Measurements from ENCODE around the gene SERPINC1. TPM values are rescaled to one million over a fixed set of nuclear protein-coding genes. Genes with fewer than 3 reads are reported as not detected.
A peak's percentile ranks its signal among the peaks of the same experiment; 100 is the strongest.

Gene SERPINC1
- total and polyA plus RNA-seq, 2 experiments from 2014 or later, result 85.4 to 125 TPM

DNA sequence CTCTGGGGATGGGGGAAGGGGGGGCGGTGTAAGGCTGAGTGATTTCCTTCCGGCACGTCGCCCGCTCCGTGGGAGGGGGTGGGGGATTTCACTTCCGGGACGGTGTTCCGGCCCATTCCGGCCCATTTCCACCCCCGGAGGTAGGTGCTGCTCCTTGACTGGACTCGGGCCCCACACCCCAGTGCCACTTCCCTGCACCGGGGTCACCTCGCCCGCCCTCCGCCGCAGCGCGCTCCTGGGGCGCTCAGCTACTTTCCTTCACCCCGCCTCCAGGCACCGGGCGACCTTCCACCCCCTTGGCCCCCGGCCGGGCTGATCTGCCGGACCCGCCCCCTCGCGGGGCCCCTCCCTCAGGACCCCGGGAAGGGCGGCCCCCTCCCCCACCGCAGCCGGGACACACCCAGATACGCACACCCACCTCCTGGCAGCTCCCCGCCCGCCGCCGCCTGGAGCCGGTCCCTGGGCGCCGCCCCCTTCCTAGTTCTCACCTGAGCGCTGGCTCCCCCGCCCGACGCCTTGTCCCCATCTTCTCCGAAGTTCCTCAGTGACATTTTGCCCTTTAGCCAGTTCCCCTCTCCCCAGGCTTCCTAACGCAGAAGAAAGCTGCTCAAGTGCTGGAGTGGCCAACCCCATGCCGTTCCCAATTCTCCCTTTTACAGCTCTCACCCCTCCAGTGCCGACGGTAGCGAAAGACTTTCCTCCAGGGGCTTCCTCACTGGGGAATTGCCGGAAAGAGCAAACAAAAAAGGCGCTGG is 48.7 kb downstream of the SERPINC1 start, which contains the start of gene ZBTB37:
Gene ZBTB37, plus strand, starts transcription at position 115 of the 755 bp plus-strand sequence. CDS start 1,846 bp downstream, outside the sequence.
- peaks cover 5% of the 10 kb centered on the region for H3K36me3 ChIP-seq (replicated peaks; ENCODE audit: insufficient read depth, low read depth)
- H3K4me2 ChIP-seq, result peak within 1 kb of the TSS; percentile 88
- peak within 1 kb of the TSS; percentile 43 for H3K4me3 ChIP-seq
- no peaks in the 10 kb centered on the region for H3K27me3 ChIP-seq
- peaks cover 12% of the 10 kb centered on the region for H3K4me1 ChIP-seq (ENCODE audit: insufficient read depth)
- under 1% methylated on average over 29 of the region's 53 CpGs for WGBS (ENCODE audit: low lambda C conversion rate, missing lambda C conversion rate)
- peak within 1 kb of the TSS; percentile 97 for H3K27ac ChIP-seq
- DNase-seq (ENCODE audit: low spot score), result peak; percentile 96
- H3K79me2 ChIP-seq, result peaks cover 33% of the 10 kb centered on the region
- peak within 1 kb of the TSS; percentile 84 for H2AFZ ChIP-seq
- no peaks in the 10 kb centered on the region for H3K9me3 ChIP-seq (ENCODE audit: low read depth)
- TF ChIP-seq EZH2 (IDR thresholded peaks at IDR 0.05; ENCODE audit: borderline replicate concordance), result no peak
- no peak for TF ChIP-seq EZH2phosphoT487 (IDR thresholded peaks at IDR 0.05; ENCODE audit: low read depth, severe bottlenecking, unreplicated experiment)
- TF ChIP-seq, protein P1, sequence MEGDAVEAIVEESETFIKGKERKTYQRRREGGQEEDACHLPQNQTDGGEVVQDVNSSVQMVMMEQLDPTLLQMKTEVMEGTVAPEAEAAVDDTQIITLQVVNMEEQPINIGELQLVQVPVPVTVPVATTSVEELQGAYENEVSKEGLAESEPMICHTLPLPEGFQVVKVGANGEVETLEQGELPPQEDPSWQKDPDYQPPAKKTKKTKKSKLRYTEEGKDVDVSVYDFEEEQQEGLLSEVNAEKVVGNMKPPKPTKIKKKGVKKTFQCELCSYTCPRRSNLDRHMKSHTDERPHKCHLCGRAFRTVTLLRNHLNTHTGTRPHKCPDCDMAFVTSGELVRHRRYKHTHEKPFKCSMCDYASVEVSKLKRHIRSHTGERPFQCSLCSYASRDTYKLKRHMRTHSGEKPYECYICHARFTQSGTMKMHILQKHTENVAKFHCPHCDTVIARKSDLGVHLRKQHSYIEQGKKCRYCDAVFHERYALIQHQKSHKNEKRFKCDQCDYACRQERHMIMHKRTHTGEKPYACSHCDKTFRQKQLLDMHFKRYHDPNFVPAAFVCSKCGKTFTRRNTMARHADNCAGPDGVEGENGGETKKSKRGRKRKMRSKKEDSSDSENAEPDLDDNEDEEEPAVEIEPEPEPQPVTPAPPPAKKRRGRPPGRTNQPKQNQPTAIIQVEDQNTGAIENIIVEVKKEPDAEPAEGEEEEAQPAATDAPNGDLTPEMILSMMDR (IDR thresholded peaks at IDR 0.05; ENCODE audit: poor library complexity), result no peak
- H3K9me2 ChIP-seq (replicated peaks; ENCODE audit: insufficient read depth), result no peaks in the 10 kb centered on the region
- H4K20me1 ChIP-seq (ENCODE audit: insufficient read depth, poor library complexity, severe bottlenecking), result peaks cover 26% of the 10 kb centered on the region

DNA sequence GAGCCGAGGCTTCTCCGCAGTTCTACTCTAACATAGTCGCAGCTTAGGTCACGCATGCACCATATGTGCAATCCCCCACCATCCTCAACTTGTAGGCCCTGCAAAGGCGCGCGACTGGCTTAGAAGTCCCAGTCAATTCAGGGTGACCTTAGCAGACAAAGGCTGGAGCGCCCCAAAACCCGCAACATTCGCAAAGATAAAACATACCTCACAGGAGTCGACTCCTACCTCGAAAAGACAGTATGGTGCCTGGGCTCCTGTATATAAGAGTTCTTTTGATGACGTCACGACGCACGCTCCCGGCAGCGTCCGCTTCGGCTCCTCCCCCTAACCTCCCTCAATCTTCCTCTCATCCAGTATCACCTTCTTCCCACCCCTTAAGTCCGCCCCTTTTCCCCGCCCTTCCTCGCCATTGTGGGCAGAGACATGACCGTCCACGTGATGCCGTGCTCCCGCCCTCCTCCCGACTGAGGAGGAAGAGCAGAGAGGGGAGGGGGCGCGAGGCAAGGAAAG is 49.3 kb downstream of the SERPINC1 start, which contains the start of gene GAS5:
Gene GAS5, minus strand, starts transcription at position 237 of the 513 bp plus-strand sequence.
- Histone ChIP-seq H3K27me3 (no peaks in the 10 kb centered on the region), H3K79me2 (peaks cover 33% of the 10 kb centered on the region), H3K36me3 (replicated peaks; ENCODE audit: insufficient read depth, low read depth) (peaks cover 5% of the 10 kb centered on the region), H3K9me3 (ENCODE audit: low read depth) (no peaks in the 10 kb centered on the region), H3K4me3 (peak within 1 kb of the TSS; percentile 43), H4K20me1 (ENCODE audit: insufficient read depth, poor library complexity, severe bottlenecking) (peaks cover 26% of the 10 kb centered on the region), H3K9me2 (replicated peaks; ENCODE audit: insufficient read depth) (no peaks in the 10 kb centered on the region), H3K4me1 (ENCODE audit: insufficient read depth) (peaks cover 12% of the 10 kb centered on the region), H3K27ac (peak within 1 kb of the TSS; percentile 97), H2AFZ (peak within 1 kb of the TSS; percentile 84), H3K4me2 (peak within 1 kb of the TSS; percentile 88)
- peak; percentile 100 for DNase-seq (ENCODE audit: low spot score)
- 1% methylated on average over 19 of the region's 30 CpGs for WGBS (ENCODE audit: low lambda C conversion rate, missing lambda C conversion rate)
- TF ChIP-seq, protein P1 (IDR thresholded peaks at IDR 0.05; ENCODE audit: poor library complexity), result no peak
- TF ChIP-seq EZH2phosphoT487 (IDR thresholded peaks at IDR 0.05; ENCODE audit: low read depth, severe bottlenecking, unreplicated experiment), result no peak

DNA sequence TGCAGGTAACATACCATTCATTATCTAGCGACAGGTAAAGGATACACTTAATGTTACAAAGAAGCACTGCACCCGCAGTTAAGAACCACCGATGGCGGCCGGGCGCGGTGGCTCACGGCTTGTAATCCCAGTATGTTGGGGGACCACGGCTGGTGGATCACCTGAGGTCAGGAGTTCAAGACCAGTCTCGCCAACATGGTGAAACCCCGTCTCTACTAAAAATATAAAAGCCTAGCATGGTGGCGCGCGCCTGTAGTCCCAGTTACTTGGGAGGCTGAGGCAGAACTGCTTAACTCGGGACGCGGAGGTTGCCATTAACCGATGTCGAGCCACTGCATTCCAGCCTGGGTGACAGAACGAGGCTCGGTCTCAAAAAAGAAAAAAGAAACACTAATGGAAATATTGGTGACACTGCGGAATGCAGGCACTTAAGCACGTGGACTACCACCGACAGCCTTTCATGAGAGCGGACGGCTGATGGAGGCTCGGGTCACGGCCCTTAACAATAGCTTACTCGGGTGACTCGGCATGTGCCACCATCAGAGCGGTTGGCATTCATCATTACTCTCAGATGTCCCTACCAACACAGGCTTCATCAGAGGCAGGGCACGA is 49.9 kb downstream of the SERPINC1 start:
- Histone ChIP-seq H3K36me3 (replicated peaks; ENCODE audit: insufficient read depth, low read depth) (peaks cover 5% of the 10 kb centered on the region), H3K27ac (peak overlapping the region; percentile 80), H2AFZ (peak overlapping the region; percentile 18), H3K9me2 (replicated peaks; ENCODE audit: insufficient read depth) (no peaks in the 10 kb centered on the region), H3K4me2 (peak overlapping the region; percentile 88), H3K79me2 (peaks cover 33% of the 10 kb centered on the region), H3K9me3 (ENCODE audit: low read depth) (no peaks in the 10 kb centered on the region), H3K4me3 (peak overlapping the region; percentile 43), H4K20me1 (ENCODE audit: insufficient read depth, poor library complexity, severe bottlenecking) (peaks cover 26% of the 10 kb centered on the region), H3K27me3 (no peaks in the 10 kb centered on the region), H3K4me1 (ENCODE audit: insufficient read depth) (peaks cover 12% of the 10 kb centered on the region)
- WGBS (ENCODE audit: low lambda C conversion rate, missing lambda C conversion rate), result 1% methylated on average over 32 of the region's 32 CpGs
- no peak for TF ChIP-seq EZH2phosphoT487 (IDR thresholded peaks at IDR 0.05; ENCODE audit: low read depth, severe bottlenecking, unreplicated experiment)
- DNase-seq (ENCODE audit: low spot score), result no peak
